Esophagus muscularis mucosa (tissue), 4 donors: ENCODE data around the gene ZSCAN4.

ENCODE experiments used
- EP300 ChIP-seq: sonication (generic); formaldehyde crosslinking; IDR thresholded peaks from one replicate; pipeline ENCODE4 v1.6.1; 2017; ENCODE audit warnings: antibody characterized with exemption
- POLR2A ChIP-seq: fragments of 450-650 bp; IDR thresholded peaks from one replicate; pipeline ENCODE4 v1.6.1; 2017; ENCODE audit warnings: antibody characterized with exemption, moderate library complexity, mild to moderate bottlenecking, low read depth
- POLR2AphosphoS5 ChIP-seq, 2 donors: sonication (generic); formaldehyde crosslinking; IDR thresholded peaks; one replicate each; pipeline ENCODE4 v1.6.1; 2017; ENCODE audit warnings: antibody characterized with exemption in 2 of 2
- TF ChIP-seq, protein P1 (sequence below), 3 experiments: fragments of 200-600 bp in 2 of 3; fragments of 450-650 bp in 1 of 3; sonication (generic) in 2 of 3; IDR thresholded peaks; one replicate each; pipeline ENCODE4 v1.5.1; 2017 to 2019; ENCODE audit warnings: antibody characterized with exemption in 3 of 3, mild to moderate bottlenecking in 2 of 3, moderate library complexity in 1 of 3

DNA sequence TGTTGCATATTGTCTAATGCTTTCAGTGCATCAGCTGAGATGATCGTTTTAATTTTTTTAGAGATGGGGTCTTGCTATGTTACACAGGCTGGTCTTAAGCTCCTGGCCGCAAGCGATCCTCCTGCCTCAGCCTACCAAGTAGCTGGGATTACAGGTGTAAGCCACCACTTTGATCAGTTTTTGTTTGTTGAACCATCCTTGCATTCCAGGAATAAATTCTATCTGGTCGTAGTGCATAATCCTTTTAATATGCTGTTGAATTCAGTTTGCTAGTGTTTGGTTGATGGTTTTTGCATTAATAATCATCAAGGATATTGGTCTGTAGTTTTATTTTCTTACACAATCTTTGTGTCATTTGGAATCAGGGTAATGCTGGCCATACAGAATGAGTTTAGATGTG lies 31.4 kb upstream of the ZSCAN4 start:
- no peak for TF ChIP-seq EP300
- TF ChIP-seq, protein P1, sequence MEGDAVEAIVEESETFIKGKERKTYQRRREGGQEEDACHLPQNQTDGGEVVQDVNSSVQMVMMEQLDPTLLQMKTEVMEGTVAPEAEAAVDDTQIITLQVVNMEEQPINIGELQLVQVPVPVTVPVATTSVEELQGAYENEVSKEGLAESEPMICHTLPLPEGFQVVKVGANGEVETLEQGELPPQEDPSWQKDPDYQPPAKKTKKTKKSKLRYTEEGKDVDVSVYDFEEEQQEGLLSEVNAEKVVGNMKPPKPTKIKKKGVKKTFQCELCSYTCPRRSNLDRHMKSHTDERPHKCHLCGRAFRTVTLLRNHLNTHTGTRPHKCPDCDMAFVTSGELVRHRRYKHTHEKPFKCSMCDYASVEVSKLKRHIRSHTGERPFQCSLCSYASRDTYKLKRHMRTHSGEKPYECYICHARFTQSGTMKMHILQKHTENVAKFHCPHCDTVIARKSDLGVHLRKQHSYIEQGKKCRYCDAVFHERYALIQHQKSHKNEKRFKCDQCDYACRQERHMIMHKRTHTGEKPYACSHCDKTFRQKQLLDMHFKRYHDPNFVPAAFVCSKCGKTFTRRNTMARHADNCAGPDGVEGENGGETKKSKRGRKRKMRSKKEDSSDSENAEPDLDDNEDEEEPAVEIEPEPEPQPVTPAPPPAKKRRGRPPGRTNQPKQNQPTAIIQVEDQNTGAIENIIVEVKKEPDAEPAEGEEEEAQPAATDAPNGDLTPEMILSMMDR (IDR thresholded peaks at IDR 0.05): no peak
- TF ChIP-seq POLR2A: no peak
- TF ChIP-seq POLR2AphosphoS5 (IDR thresholded peaks at IDR 0.05): no peak
